ENCODE measurements around the gene DDB1.

The DDB1 gene

DNA sequence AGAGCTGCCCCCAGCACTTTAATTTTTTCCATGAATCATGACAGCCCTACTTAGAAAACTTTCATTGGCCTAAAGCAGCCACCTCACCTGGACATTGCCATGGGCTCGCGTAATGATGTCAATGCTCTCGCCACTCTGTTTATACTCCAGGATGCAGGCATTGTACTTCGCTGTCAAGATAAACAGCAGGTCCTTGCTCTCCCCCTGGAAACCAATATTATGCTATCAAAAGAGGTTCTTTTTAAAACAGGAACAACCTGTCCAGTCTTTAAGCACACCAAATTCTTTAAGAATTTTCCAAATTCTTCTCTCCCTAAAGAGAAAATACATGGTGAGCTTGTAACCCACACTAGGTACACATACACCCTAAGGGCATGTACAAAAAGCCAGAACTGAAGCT, 3.0 kb downstream of the DDB1 start:
- H3K4me3 ChIP-seq (ENCODE audit: low read depth, low read length, poor library complexity, severe bottlenecking): no peak overlapping the region
- no peaks in the 10 kb centered on the region for H4K20me1 ChIP-seq (ENCODE audit: insufficient read depth, low read length)
- H3K4me2 ChIP-seq (ENCODE audit: low read length): no peak overlapping the region
- H3K9me2 ChIP-seq (ENCODE audit: low read depth, low read length): no peaks in the 10 kb centered on the region
- no peak overlapping the region for H3K9ac ChIP-seq (ENCODE audit: low read length)
- no peak for TF ChIP-seq EZH2 (IDR thresholded peaks at IDR 0.05; ENCODE audit: borderline replicate concordance, low read length)
- TF ChIP-seq, protein P1, sequence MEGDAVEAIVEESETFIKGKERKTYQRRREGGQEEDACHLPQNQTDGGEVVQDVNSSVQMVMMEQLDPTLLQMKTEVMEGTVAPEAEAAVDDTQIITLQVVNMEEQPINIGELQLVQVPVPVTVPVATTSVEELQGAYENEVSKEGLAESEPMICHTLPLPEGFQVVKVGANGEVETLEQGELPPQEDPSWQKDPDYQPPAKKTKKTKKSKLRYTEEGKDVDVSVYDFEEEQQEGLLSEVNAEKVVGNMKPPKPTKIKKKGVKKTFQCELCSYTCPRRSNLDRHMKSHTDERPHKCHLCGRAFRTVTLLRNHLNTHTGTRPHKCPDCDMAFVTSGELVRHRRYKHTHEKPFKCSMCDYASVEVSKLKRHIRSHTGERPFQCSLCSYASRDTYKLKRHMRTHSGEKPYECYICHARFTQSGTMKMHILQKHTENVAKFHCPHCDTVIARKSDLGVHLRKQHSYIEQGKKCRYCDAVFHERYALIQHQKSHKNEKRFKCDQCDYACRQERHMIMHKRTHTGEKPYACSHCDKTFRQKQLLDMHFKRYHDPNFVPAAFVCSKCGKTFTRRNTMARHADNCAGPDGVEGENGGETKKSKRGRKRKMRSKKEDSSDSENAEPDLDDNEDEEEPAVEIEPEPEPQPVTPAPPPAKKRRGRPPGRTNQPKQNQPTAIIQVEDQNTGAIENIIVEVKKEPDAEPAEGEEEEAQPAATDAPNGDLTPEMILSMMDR (IDR thresholded peaks at IDR 0.05; ENCODE audit: low read length): no peak
- peaks cover 61% of the 10 kb centered on the region; the same call in 1 of the 2 replicates for H3K36me3 ChIP-seq (ENCODE audit: insufficient read depth, low read length)
- no peaks in the 10 kb centered on the region for H3F3A ChIP-seq (ENCODE audit: insufficient read depth, low read length)
- no peaks in the 10 kb centered on the region for H3K9me3 ChIP-seq (ENCODE audit: low read length)
- H3K27ac ChIP-seq (ENCODE audit: low read depth, low read length, poor library complexity, severe bottlenecking): no peak overlapping the region
- H2AFZ ChIP-seq (ENCODE audit: low read length): no peak overlapping the region
- H3K79me2 ChIP-seq (ENCODE audit: insufficient read depth, low read length): peaks cover 45% of the 10 kb centered on the region
- peaks cover 34% of the 10 kb centered on the region for H3K4me1 ChIP-seq (ENCODE audit: insufficient read depth, low read length, severe bottlenecking)
- H3K27me3 ChIP-seq (ENCODE audit: insufficient read depth, low read length): no peaks in the 10 kb centered on the region

GRCh38 chr11:61328351-61328750, 4.6 kb downstream of the DDB1 start:
- Histone ChIP-seq H3K27ac (ENCODE audit: low read depth, low read length, poor library complexity, severe bottlenecking) (no peak overlapping the region), H3K9me3 (ENCODE audit: low read length) (no peaks in the 10 kb centered on the region), H3K9ac (ENCODE audit: low read length) (no peak overlapping the region), H2AFZ (ENCODE audit: low read length) (no peak overlapping the region), H3K36me3 (ENCODE audit: insufficient read depth, low read length) (peaks cover 76% of the 10 kb centered on the region), H3K79me2 (ENCODE audit: insufficient read depth, low read length) (peaks cover 45% of the 10 kb centered on the region), H4K20me1 (ENCODE audit: insufficient read depth, low read length) (no peaks in the 10 kb centered on the region), H3K4me2 (ENCODE audit: low read length) (no peak overlapping the region), H3F3A (ENCODE audit: insufficient read depth, low read length) (no peaks in the 10 kb centered on the region), H3K4me1 (ENCODE audit: insufficient read depth, low read length, severe bottlenecking) (peaks cover 19% of the 10 kb centered on the region), H3K4me3 (ENCODE audit: low read depth, low read length, poor library complexity, severe bottlenecking) (no peak overlapping the region), H3K9me2 (ENCODE audit: low read depth, low read length) (no peaks in the 10 kb centered on the region), H3K27me3 (ENCODE audit: insufficient read depth, low read length) (no peaks in the 10 kb centered on the region)
- TF ChIP-seq EZH2 (IDR thresholded peaks at IDR 0.05; ENCODE audit: borderline replicate concordance, low read length): no peak
- TF ChIP-seq, protein P1 (IDR thresholded peaks at IDR 0.05; ENCODE audit: low read length): no peak

- H4K20me1 ChIP-seq (ENCODE audit: insufficient read depth, low read length): no peaks in the 10 kb centered on the region
- no peak overlapping the region for H3K27ac ChIP-seq (ENCODE audit: low read depth, low read length, poor library complexity, severe bottlenecking)
- no peak overlapping the region for H3K4me3 ChIP-seq (ENCODE audit: low read depth, low read length, poor library complexity, severe bottlenecking)
Measured at GRCh38 chr11:61327669-61328071, 5.2 kb downstream of the DDB1 start.

More at GRCh38 chr11:61327669-61328071, 5.2 kb downstream of the DDB1 start:
- no peak overlapping the region for H3K4me2 ChIP-seq (ENCODE audit: low read length)
- H3K9ac ChIP-seq (ENCODE audit: low read length): no peak overlapping the region
- no peaks in the 10 kb centered on the region for H3F3A ChIP-seq (ENCODE audit: insufficient read depth, low read length)
- no peaks in the 10 kb centered on the region for H3K9me2 ChIP-seq (ENCODE audit: low read depth, low read length)
- H3K79me2 ChIP-seq (ENCODE audit: insufficient read depth, low read length): peaks cover 43% of the 10 kb centered on the region
- no peaks in the 10 kb centered on the region for H3K9me3 ChIP-seq (ENCODE audit: low read length)
- H3K4me1 ChIP-seq (ENCODE audit: insufficient read depth, low read length, severe bottlenecking): peaks cover 18% of the 10 kb centered on the region
- TF ChIP-seq EZH2 (IDR thresholded peaks at IDR 0.05; ENCODE audit: borderline replicate concordance, low read length): no peak
- TF ChIP-seq, protein P1 (IDR thresholded peaks at IDR 0.05; ENCODE audit: low read length): no peak
- H3K27me3 ChIP-seq (ENCODE audit: insufficient read depth, low read length): no peaks in the 10 kb centered on the region
- peaks cover 83% of the 10 kb centered on the region for H3K36me3 ChIP-seq (ENCODE audit: insufficient read depth, low read length)
- H2AFZ ChIP-seq (ENCODE audit: low read length): no peak overlapping the region

Measured in OCI-LY1 (cell line).